Measurements from ENCODE around the gene KLK13. TPM values are rescaled to one million over a fixed set of nuclear protein-coding genes. Genes with fewer than 3 reads are reported as not detected.

Gene KLK13
- total RNA-seq, 2 donors from 2014 or later: not detected

DNA sequence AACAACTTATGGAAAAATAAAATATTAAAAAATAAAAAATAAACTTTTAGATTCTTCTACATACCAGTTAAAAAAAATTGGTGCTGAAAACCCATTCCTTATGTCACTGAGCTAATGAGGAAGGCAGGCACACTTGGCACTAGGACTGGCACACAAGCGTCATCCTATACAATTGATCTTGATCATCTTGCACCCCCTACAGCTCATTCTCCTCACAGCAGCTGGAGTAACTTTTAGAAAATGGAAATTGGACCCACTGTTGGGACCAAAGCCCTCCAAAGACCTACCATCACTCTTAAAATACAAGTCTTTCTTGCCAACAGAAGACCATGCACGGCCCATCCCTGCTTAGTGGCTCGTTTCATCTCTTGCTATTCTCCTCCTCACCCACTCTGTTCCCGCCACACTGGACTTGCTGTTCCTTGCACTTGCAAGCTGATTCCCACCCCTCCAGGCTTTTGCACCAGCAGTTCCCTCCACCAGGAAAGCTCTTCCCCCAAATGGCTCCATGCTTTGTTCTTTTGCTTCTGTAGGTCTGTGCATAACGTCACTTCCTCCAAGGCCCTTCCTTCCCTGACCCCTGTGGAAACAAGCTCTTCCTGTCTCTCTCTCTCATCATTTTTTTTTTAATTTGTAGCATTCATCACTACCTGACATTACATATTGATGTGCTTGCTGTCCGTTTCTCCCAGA is 31.7 kb upstream of the KLK13 start:
- H3K27ac Mint-ChIP-seq: peak overlapping the region; percentile 9 to 10
- no peaks in the 10 kb centered on the region for H3K9me3 Mint-ChIP-seq
- peaks cover 6% of the 10 kb centered on the region in 2 donors for H3K36me3 Mint-ChIP-seq
- DNase-seq (ENCODE audit: low spot score in 2 of 2): no peak
- ATAC-seq: no peak

DNA sequence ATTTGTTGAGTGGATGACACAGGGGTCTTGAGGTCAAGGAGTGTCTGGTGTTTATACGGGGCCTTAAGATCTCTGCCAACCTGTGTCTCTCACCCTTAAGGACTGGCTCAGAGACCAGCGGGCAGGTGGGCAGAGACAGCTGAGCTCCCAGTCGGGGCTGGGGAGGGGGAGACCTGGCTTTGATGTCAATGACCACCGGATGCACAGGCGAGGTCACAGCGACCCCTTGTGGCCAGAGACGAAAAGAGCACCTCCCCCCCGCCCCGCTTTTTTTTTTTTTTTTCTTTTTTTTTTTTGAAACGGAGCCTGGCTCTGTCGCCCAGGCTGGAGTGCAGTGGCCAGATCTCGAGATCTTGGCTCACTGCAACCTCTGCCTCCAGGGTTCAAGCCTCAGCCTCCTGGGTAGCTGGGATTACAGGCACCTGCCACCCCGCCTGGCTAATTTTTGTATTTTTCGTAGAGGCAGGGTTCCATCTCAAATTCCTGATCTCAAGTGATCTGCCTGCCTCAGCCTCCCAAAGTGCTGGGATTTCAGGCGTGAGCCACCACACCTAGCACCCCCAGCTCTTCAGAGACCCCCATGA is 29.9 kb upstream of the KLK13 start:
- H3K9me3 Mint-ChIP-seq: no peaks in the 10 kb centered on the region
- peak overlapping the region in 1 of 2 donors; percentile 14 for H3K27ac Mint-ChIP-seq
- peaks cover 6% of the 10 kb centered on the region in 2 donors for H3K36me3 Mint-ChIP-seq
- ATAC-seq (no peak), DNase-seq (ENCODE audit: low spot score in 2 of 2) (peak in 1 of 2 donors; percentile 61)

- H3K36me3 Mint-ChIP-seq: peaks cover 6% of the 10 kb centered on the region in 2 donors
- peak overlapping the region in 1 of 2 donors; percentile 14 for H3K27ac Mint-ChIP-seq
- DNase-seq (ENCODE audit: low spot score in 2 of 2) (no peak), ATAC-seq (no peak)
- H3K9me3 Mint-ChIP-seq: no peaks in the 10 kb centered on the region
Observed at GRCh38 chr19:51093510-51094345, 28.8 kb upstream of the KLK13 start.

DNA sequence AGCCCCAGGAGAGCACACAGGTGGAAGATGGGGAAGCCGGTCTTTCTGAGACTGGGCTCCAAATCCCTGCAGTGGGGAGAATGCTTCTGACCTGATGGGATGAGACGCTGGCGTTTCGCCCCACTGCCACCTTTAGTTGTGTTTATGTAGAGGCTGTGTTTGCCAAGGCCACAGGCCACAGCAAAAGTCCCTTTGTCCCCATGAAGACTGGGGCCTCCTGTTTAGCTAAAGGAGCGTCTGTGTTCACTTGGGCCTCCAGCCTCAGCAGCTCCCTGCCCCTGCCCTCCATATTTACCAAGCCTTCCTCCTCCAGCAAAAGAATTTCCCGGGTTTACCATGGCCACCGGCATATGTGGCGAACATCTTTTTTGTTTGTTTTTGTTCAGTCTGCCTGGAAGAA is 28.2 kb upstream of the KLK13 start:
- H3K27ac Mint-ChIP-seq: peak overlapping the region in 1 of 2 donors; percentile 14
- H3K9me3 Mint-ChIP-seq: no peaks in the 10 kb centered on the region
- H3K36me3 Mint-ChIP-seq: peaks cover 6% of the 10 kb centered on the region in 2 donors
- no peak for ATAC-seq
- DNase-seq (ENCODE audit: low spot score in 2 of 2): no peak

DNA sequence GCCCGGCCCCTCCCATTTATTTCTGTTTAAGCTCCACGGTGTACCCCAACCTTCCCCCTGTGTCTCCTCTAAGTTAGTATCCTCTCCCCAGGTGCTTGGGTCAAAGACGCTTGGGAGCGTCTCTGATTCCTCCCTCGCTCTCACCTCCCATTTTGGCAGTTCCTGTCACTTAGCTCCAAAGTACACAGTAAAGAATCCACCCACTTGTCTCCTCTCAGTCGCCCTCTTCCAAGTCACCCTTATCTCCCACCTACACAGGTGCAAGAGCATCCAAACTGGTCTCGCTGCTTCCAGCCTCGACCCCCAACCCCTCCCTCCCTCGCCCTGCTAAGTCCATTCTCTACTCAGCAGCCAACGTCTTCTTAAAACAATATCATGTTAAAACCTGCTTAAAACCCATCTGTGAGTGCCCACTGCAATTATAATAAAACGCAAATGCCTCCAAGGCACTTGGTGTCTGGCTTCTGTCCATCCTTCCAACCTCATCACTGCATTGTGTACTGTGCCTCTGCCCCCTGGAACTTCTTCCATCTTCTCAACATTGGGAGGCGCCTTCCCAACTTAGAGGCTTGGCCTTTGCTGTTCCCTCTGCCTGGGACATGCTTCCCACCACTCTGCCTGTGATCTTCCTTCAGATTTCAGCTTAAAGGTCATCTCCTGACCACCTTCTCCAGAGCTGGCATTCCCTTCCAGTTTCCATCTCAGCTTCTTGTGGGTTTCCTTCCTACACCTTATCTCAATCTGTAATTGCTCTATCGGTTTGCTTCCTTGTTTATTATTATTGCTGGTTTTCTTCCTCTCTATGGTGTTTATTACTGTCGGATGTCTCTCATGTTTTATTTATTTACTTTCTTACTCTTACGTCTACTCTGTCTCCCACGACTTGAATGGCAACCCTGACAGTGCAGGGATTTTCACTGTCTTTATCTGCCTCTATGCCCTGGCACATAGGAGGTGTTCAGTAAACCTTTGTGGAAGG is 27.3 kb upstream of the KLK13 start:
- Mint-ChIP-seq H3K9me3 (no peaks in the 10 kb centered on the region), H3K27ac (peak overlapping the region in 1 of 2 donors; percentile 14), H3K36me3 (peaks cover 5% of the 10 kb centered on the region in 2 donors)
- DNase-seq (ENCODE audit: low spot score in 2 of 2) (no peak), ATAC-seq (no peak)

- Mint-ChIP-seq H3K9me3 (no peaks in the 10 kb centered on the region), H3K27ac (no peak overlapping the region), H3K36me3 (no peaks in the 10 kb centered on the region)
- ATAC-seq (no peak), DNase-seq (ENCODE audit: low spot score in 2 of 2) (no peak)
Observed at GRCh38 chr19:51091126-51091525, 26.2 kb upstream of the KLK13 start.

GRCh38 chr19:51090471-51090870 is 25.6 kb upstream of the KLK13 start:
- ATAC-seq: no peak
- Mint-ChIP-seq H3K9me3 (no peaks in the 10 kb centered on the region), H3K27ac (no peak overlapping the region), H3K36me3 (no peaks in the 10 kb centered on the region)
- no peak for DNase-seq (ENCODE audit: low spot score in 2 of 2)

- no peak for ATAC-seq
- Mint-ChIP-seq H3K9me3 (no peaks in the 10 kb centered on the region), H3K36me3 (no peaks in the 10 kb centered on the region), H3K27ac (no peak overlapping the region)
- no peak for DNase-seq (ENCODE audit: low spot score in 2 of 2)
Observed at GRCh38 chr19:51089786-51090185, 24.9 kb upstream of the KLK13 start.

- DNase-seq (ENCODE audit: low spot score in 2 of 2) (no peak), ATAC-seq (no peak)
- no peak overlapping the region for H3K27ac Mint-ChIP-seq
- no peaks in the 10 kb centered on the region for H3K9me3 Mint-ChIP-seq
- no peaks in the 10 kb centered on the region for H3K36me3 Mint-ChIP-seq
Observed at GRCh38 chr19:51086153-51086850, 21.4 kb upstream of the KLK13 start.

DNA sequence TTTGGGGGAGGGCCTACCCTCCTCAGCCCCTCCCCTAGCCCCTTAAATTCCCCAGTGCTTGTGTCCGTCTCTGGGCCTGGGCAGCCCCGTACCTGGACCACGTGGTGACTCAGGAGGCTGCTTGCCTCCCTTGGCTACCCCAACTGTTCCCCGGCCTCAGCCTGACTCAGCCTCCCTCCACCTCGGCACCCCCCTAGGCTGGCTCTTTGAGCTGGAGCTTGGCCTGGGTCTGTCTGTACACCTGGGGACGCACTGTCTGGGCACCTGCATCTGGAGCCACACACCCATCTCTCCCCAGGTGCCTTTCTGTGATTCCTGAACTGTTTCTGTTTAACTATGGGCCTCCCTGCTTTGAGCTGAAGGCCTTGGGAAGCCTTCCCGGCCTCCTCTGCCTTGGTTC is 19.6 kb upstream of the KLK13 start:
- ATAC-seq (no peak), DNase-seq (ENCODE audit: low spot score in 2 of 2) (no peak)
- no peaks in the 10 kb centered on the region for H3K36me3 Mint-ChIP-seq
- peak overlapping the region in 1 of 2 donors; percentile 37 for H3K27ac Mint-ChIP-seq
- no peaks in the 10 kb centered on the region for H3K9me3 Mint-ChIP-seq

DNA sequence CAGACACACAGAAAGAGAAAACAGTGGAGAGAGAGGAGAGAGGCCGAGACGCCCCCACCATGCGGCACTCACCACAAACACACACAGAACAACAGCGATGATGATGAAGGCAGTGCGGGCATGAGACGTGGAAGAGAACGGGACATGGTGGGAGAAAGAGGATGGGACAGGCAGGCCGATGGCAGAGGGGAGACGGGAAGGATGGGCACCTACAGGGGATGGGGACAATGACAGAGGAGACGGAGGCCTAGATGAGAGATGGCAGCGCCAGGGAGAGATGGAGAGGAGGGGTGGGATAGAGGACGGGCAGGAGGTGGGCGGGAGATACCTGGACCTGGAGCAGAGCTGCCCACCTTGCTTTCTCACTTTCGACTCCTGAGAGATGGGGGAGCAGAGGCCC is 18.9 kb upstream of the KLK13 start:
- Mint-ChIP-seq H3K9me3 (no peaks in the 10 kb centered on the region), H3K36me3 (no peaks in the 10 kb centered on the region), H3K27ac (peak overlapping the region in 1 of 2 donors; percentile 37)
- no peak for ATAC-seq
- DNase-seq (ENCODE audit: low spot score in 2 of 2): no peak

- Mint-ChIP-seq H3K27ac (peak overlapping the region in 1 of 2 donors; percentile 37), H3K36me3 (no peaks in the 10 kb centered on the region)
- ATAC-seq: no peak
Observed at GRCh38 chr19:51083181-51083580, 18.3 kb upstream of the KLK13 start.

GRCh38 chr19:51082611-51083010 is 17.7 kb upstream of the KLK13 start, which contains the start of gene KLK14:
TSS of gene KLK14 (minus strand) at chr19:51082887. CDS start at chr19:51082614, 273 bp downstream.
- H3K36me3 Mint-ChIP-seq: no peaks in the 10 kb centered on the region
- H3K27ac Mint-ChIP-seq: peak within 1 kb of the TSS; percentile 37 to 72
- no peaks in the 10 kb centered on the region for H3K9me3 Mint-ChIP-seq
- DNase-seq (ENCODE audit: low spot score in 2 of 2): no peak
- ATAC-seq: no peak

More at GRCh38 chr19:51083181-51083580, 18.3 kb upstream of the KLK13 start:
- no peaks in the 10 kb centered on the region for H3K9me3 Mint-ChIP-seq
- DNase-seq (ENCODE audit: low spot score in 2 of 2): no peak

DNA sequence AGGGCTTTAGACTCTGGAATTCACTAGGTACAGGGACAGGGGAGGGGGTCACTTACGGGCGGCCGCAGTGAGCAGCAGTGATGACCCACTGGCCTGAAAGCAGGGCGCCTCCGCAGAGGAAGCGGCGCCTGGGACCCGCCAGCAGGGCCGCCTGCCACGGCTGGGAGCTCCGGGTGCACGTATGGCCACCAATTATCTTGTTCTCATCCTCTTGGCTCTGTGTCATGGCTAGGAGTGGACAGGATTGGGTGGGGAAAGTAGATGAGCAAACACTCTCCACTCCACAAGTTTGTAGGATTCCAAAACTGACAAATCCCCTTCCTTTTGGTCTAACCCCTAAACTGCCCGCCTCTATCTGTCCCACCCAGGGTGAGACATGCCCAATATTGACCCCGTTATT is 16.6 kb upstream of the KLK13 start:
- DNase-seq (ENCODE audit: low spot score in 2 of 2) (no peak), ATAC-seq (no peak)
- Mint-ChIP-seq H3K9me3 (no peaks in the 10 kb centered on the region), H3K36me3 (no peaks in the 10 kb centered on the region), H3K27ac (no peak overlapping the region)

DNA sequence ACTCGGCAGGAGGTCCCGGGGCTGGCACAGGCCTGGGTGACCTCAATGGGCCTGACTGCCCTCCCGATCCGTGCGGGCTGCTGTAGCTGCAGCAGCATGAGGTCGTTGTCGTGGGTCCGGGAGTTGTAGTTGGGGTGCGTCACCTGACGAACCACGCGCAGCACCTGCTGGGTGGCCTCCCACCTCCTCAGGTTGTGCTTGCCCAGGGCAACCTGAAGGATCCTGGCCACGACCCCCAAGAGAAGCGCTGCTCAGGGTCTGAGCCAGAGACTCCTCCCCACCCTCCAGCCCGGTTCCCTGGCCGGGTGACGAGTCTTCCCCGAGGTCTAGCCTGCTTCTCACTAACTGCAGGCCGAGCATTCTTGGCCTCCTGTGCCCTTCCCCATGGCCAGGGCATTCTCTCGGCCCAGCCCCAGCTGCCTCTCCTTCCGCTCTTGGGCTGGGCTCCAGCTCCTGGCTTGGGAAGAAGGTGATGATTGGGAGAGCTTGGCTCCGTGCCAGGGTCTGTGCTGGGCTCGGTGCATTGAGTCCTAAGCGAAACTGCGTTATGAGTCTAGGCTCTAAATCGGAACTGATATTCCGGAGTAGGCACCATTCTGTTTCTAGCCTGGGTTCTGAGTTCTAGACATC is 14.7 kb upstream of the KLK13 start:
- no peaks in the 10 kb centered on the region for H3K9me3 Mint-ChIP-seq
- H3K27ac Mint-ChIP-seq: no peak overlapping the region

More for the DNA sequence above, 14.7 kb upstream of the KLK13 start:
- DNase-seq (ENCODE audit: low spot score in 2 of 2) (no peak), ATAC-seq (no peak)
- H3K36me3 Mint-ChIP-seq: no peaks in the 10 kb centered on the region
